ENCODE data around the gene SPSB4.
"Not testable (repeated sequence)": the region's sequence is repeated elsewhere in the genome, so short reads cannot be mapped to it uniquely, and the experiment has no call there.

SPSB4 gene

GRCh38 chr3:141114179-141114745 is 63.1 kb downstream of the SPSB4 start:
- DNase-seq (ENCODE audit: low read depth in 2 of 2, low spot score in 1 of 2), result no peak

- DNase-seq (ENCODE audit: low read depth in 2 of 2, low spot score in 1 of 2), result no peak
These were observed 63.8 kb downstream of the SPSB4 start for GRCh38 chr3:141114816-141115460.

GRCh38 chr3:141115789-141116541 is 64.8 kb downstream of the SPSB4 start:
- no peak for DNase-seq (ENCODE audit: low read depth in 2 of 2, low spot score in 1 of 2)

GRCh38 chr3:141116721-141117120 is 65.6 kb downstream of the SPSB4 start:
- DNase-seq (ENCODE audit: low read depth in 2 of 2, low spot score in 1 of 2), result no peak

GRCh38 chr3:141117982-141118381 is 66.8 kb downstream of the SPSB4 start:
- DNase-seq (ENCODE audit: low read depth in 2 of 2, low spot score in 1 of 2), result not testable (repeated sequence)

GRCh38 chr3:141122455-141123030 is 71.4 kb downstream of the SPSB4 start:
- DNase-seq (ENCODE audit: low read depth in 2 of 2, low spot score in 1 of 2), result no peak

- DNase-seq (ENCODE audit: low read depth in 2 of 2, low spot score in 1 of 2), result no peak
These were observed 72.7 kb downstream of the SPSB4 start for GRCh38 chr3:141123677-141124410.

- no peak for DNase-seq (ENCODE audit: low read depth in 2 of 2, low spot score in 1 of 2)
These were observed 73.6 kb downstream of the SPSB4 start for GRCh38 chr3:141124715-141125114.

- DNase-seq (ENCODE audit: low read depth in 2 of 2, low spot score in 1 of 2), result no peak
These were observed 74.2 kb downstream of the SPSB4 start for GRCh38 chr3:141125351-141125750.

GRCh38 chr3:141126661-141127343 is 75.7 kb downstream of the SPSB4 start:
- DNase-seq (ENCODE audit: low read depth in 2 of 2, low spot score in 1 of 2), result no peak

GRCh38 chr3:141127344-141128125 is 76.4 kb downstream of the SPSB4 start:
- no peak for DNase-seq (ENCODE audit: low read depth in 2 of 2, low spot score in 1 of 2)

- DNase-seq (ENCODE audit: low read depth in 2 of 2, low spot score in 1 of 2), result no peak
These were observed 77.1 kb downstream of the SPSB4 start for GRCh38 chr3:141128126-141128777.

- no peak for DNase-seq (ENCODE audit: low read depth in 2 of 2, low spot score in 1 of 2)
These were observed 77.9 kb downstream of the SPSB4 start for GRCh38 chr3:141129049-141129448.

- no peak for DNase-seq (ENCODE audit: low read depth in 2 of 2, low spot score in 1 of 2)
These were observed 78.4 kb downstream of the SPSB4 start for GRCh38 chr3:141129541-141130011.

GRCh38 chr3:141143517-141143916 is 92.4 kb downstream of the SPSB4 start:
- no peak for DNase-seq (ENCODE audit: low read depth in 2 of 2, low spot score in 1 of 2)

- DNase-seq (ENCODE audit: low read depth in 2 of 2, low spot score in 1 of 2), result no peak
These were observed 95.9 kb downstream of the SPSB4 start for GRCh38 chr3:141146979-141147470.

- DNase-seq (ENCODE audit: low read depth in 2 of 2, low spot score in 1 of 2), result no peak
These were observed 96.5 kb downstream of the SPSB4 start for GRCh38 chr3:141147657-141148056.

- no peak for DNase-seq (ENCODE audit: low read depth in 2 of 2, low spot score in 1 of 2)
These were observed 97.0 kb downstream of the SPSB4 start for GRCh38 chr3:141148169-141148568.

GRCh38 chr3:141148770-141149169 is 97.6 kb downstream of the SPSB4 start:
- no peak for DNase-seq (ENCODE audit: low read depth in 2 of 2, low spot score in 1 of 2)

All from stimulated activated CD8-positive, alpha-beta memory T cell treated with anti-CD3 and anti-CD28 coated beads, Interleukin-4, amount 100 ng/mL, for 1 hour (primary cell).